IPS-15b (cell line): ENCODE measurements around the gene PRDM11.

Source experiments
- H3K27me3 ChIP-seq: one replicate; pipeline ENCODE4 v1.6.1; 2013; ENCODE audit warnings: low read length; ENCODE audit not compliant: control insufficient read depth, insufficient read depth
- H3K36me3 ChIP-seq: one replicate; pipeline ENCODE4 v1.6.1; 2013; ENCODE audit warnings: low read length; ENCODE audit not compliant: control insufficient read depth, insufficient read depth
- H3K4me1 ChIP-seq: one replicate; pipeline ENCODE4 v1.6.1; 2013; ENCODE audit warnings: mild to moderate bottlenecking, low read length; ENCODE audit not compliant: control insufficient read depth, insufficient read depth
- H3K4me3 ChIP-seq: one replicate; pipeline ENCODE4 v1.5.1; 2013; ENCODE audit warnings: low read depth, low read length
- H3K9ac ChIP-seq: one replicate; pipeline ENCODE4 v1.6.1; 2013; ENCODE audit warnings: low read depth, mild to moderate bottlenecking, low read length
- H3K9me3 ChIP-seq: one replicate; pipeline ENCODE4 v1.6.1; 2013; ENCODE audit warnings: mild to moderate bottlenecking, low read length; ENCODE audit not compliant: control insufficient read depth, insufficient read depth

Gene PRDM11

GRCh38 chr11:45144126-45145082, 2.0 kb upstream of the PRDM11 start:
- peaks cover 58% of the 10 kb centered on the region for H3K27me3 ChIP-seq

GRCh38 chr11:45145083-45145378, 1.4 kb upstream of the PRDM11 start:
- Histone ChIP-seq H3K9me3 (no peaks in the 10 kb centered on the region), H3K4me1 (peaks cover 6% of the 10 kb centered on the region), H3K9ac (no peak overlapping the region), H3K36me3 (no peaks in the 10 kb centered on the region), H3K4me3 (peak overlapping the region; percentile 61), H3K27me3 (peaks cover 58% of the 10 kb centered on the region)

More at GRCh38 chr11:45144126-45145082, 2.0 kb upstream of the PRDM11 start:
- H3K9ac ChIP-seq: no peak overlapping the region
- no peak overlapping the region for H3K4me3 ChIP-seq
- H3K36me3 ChIP-seq: no peaks in the 10 kb centered on the region
- H3K4me1 ChIP-seq: peaks cover 6% of the 10 kb centered on the region
- no peaks in the 10 kb centered on the region for H3K9me3 ChIP-seq

- Histone ChIP-seq H3K4me3 (peak overlapping the region; percentile 61), H3K9me3 (no peaks in the 10 kb centered on the region), H3K9ac (no peak overlapping the region), H3K36me3 (no peaks in the 10 kb centered on the region), H3K4me1 (peaks cover 6% of the 10 kb centered on the region), H3K27me3 (peaks cover 58% of the 10 kb centered on the region)
These were observed 914 bp upstream of the PRDM11 start for GRCh38 chr11:45145379-45146071.

GRCh38 chr11:45147017-45147728, 734 bp downstream of the PRDM11 start:
- Histone ChIP-seq H3K4me3 (peak overlapping the region; percentile 88), H3K27me3 (peaks cover 47% of the 10 kb centered on the region), H3K36me3 (no peaks in the 10 kb centered on the region), H3K9ac (peak overlapping the region; percentile 32), H3K9me3 (no peaks in the 10 kb centered on the region), H3K4me1 (peaks cover 6% of the 10 kb centered on the region)

GRCh38 chr11:45147891-45148675, 1.6 kb downstream of the PRDM11 start:
- H3K4me3 ChIP-seq: peak overlapping the region; percentile 88
- peaks cover 6% of the 10 kb centered on the region for H3K4me1 ChIP-seq
- H3K9me3 ChIP-seq: no peaks in the 10 kb centered on the region
- H3K9ac ChIP-seq: peak overlapping the region; percentile 32
- H3K36me3 ChIP-seq: no peaks in the 10 kb centered on the region
- H3K27me3 ChIP-seq: peaks cover 38% of the 10 kb centered on the region

- Histone ChIP-seq H3K27me3 (peaks cover 23% of the 10 kb centered on the region), H3K9me3 (no peaks in the 10 kb centered on the region), H3K36me3 (no peaks in the 10 kb centered on the region), H3K4me3 (no peak overlapping the region), H3K4me1 (peaks cover 6% of the 10 kb centered on the region), H3K9ac (no peak overlapping the region)
These were observed 3.1 kb downstream of the PRDM11 start for GRCh38 chr11:45149483-45150056.

GRCh38 chr11:45150301-45150700, 3.9 kb downstream of the PRDM11 start:
- Histone ChIP-seq H3K27me3 (peaks cover 16% of the 10 kb centered on the region), H3K4me3 (no peak overlapping the region), H3K9ac (no peak overlapping the region), H3K9me3 (no peaks in the 10 kb centered on the region), H3K36me3 (no peaks in the 10 kb centered on the region), H3K4me1 (peaks cover 6% of the 10 kb centered on the region)

- Histone ChIP-seq H3K9me3 (no peaks in the 10 kb centered on the region), H3K27me3 (peaks cover 12% of the 10 kb centered on the region), H3K36me3 (no peaks in the 10 kb centered on the region), H3K4me1 (peaks cover 6% of the 10 kb centered on the region), H3K4me3 (no peak overlapping the region), H3K9ac (no peak overlapping the region)
These were observed 4.5 kb downstream of the PRDM11 start for GRCh38 chr11:45150943-45151342.

- Histone ChIP-seq H3K4me1 (peaks cover 6% of the 10 kb centered on the region), H3K9ac (no peak overlapping the region), H3K27me3 (peaks cover 12% of the 10 kb centered on the region), H3K36me3 (no peaks in the 10 kb centered on the region), H3K4me3 (no peak overlapping the region), H3K9me3 (no peaks in the 10 kb centered on the region)
These were observed 5.0 kb downstream of the PRDM11 start for GRCh38 chr11:45151362-45151982.

GRCh38 chr11:45152740-45153595, 6.5 kb downstream of the PRDM11 start:
- no peaks in the 10 kb centered on the region for H3K9me3 ChIP-seq
- no peaks in the 10 kb centered on the region for H3K36me3 ChIP-seq
- H3K27me3 ChIP-seq: peaks cover 9% of the 10 kb centered on the region
- no peak overlapping the region for H3K4me3 ChIP-seq
- H3K4me1 ChIP-seq: peaks cover 1% of the 10 kb centered on the region
- no peak overlapping the region for H3K9ac ChIP-seq
